Pancreas (tissue), 10 donors: ENCODE measurements around the gene ASB16. TPM values are rescaled to one million over a fixed set of nuclear protein-coding genes. Genes with fewer than 3 reads are reported as not detected.
A peak's percentile ranks its signal among the peaks of the same experiment; 100 is the strongest.

Experiments used
- ATAC-seq, 4 donors: fragments of 200-7000 bp; cut with Tn5 transposase; one replicate each; pipeline versions ENCODE4 v1.8.0 to v1.9.1; 2020; ENCODE audit warnings: mild to moderate bottlenecking in 4 of 4, moderate library complexity in 4 of 4
- DNase-seq, 6 donors: peaks; one replicate each; pipeline ENCODE4 v3.0.0-alpha.2; 2020
- FAIRE-seq: peaks from 2 replicates; lab custom pipeline; 2012; peaks lifted over from hg19 to GRCh38; lab: Jason Lieb, UNC
- H3K27ac ChIP-seq, 4 donors: fragments of 200-600 bp; sonication (generic); 1 replicate in 3 of 4; 2 replicates in 1 of 4; pipeline versions ENCODE4 v1.5.0 to v1.8.0; 2020
- H3K27me3 ChIP-seq, 4 donors: fragments of 200-600 bp; one replicate each; pipeline ENCODE4 v1.8.0; 2021
- H3K36me3 ChIP-seq, 3 donors: fragments of 200-600 bp; sonication (generic) in 1 of 3; one replicate each; pipeline versions ENCODE4 v1.5.0 to v1.8.0; 2020 to 2021
- H3K4me1 ChIP-seq, 3 donors: fragments of 200-600 bp; one replicate each; pipeline ENCODE4 v1.8.0; 2021
- H3K4me3 ChIP-seq, 4 donors: fragments of 200-600 bp; sonication (generic) in 2 of 4; one replicate each; pipeline versions ENCODE4 v1.5.0 to v1.8.0; 2020 to 2021
- H3K9me3 ChIP-seq, 4 donors: fragments of 200-600 bp; one replicate each; pipeline ENCODE4 v1.8.0; 2021
- WGBS, 2 donors: extraction: QIAGEN DNeasy Blood & Tissue Kit; methylation state at CpG; one replicate each; pipeline ENCODE4 v1.1.7; 2013; 5-methylcytosine and 5-hydroxymethylcytosine counted together
- intact Hi-C, 3 donors: fragments of 100-400 bp; cut with DNase I; formaldehyde crosslinking; loops; one replicate each; pipeline versions ENCODE4 v1.11.1 to v1.14.2; 2022
- microRNA-seq, 2 donors: library from miRNA; unstranded; fragments of <30 nt; microRNA quantifications; one replicate each; pipeline versions ENCODE4 to v1.1.0, GENCODE V29; 2019 to 2020
- polyA plus RNA-seq, 2 donors: library from polyadenylated mRNA; stranded (reverse); fragments of 200-250 nt; gene quantifications; one replicate each; pipeline ENCODE4 v1.2.3, GENCODE V29; 2013
- total RNA-seq, 6 donors: library from RNA; stranded (reverse); fragmentation: NEBNext Ultra II Directional in 4 of 6; extraction: Animal tissue kit (Norgen Biotek cat#: 25700) in 4 of 6; gene quantifications; one replicate each; pipeline versions ENCODE4 v1.2.1 to v1.2.4, GENCODE V29; 2021 to 2023
- TF ChIP-seq, protein P1 (sequence below), 4 donors: fragments of 200-600 bp; sonication (generic) in 3 of 4; IDR thresholded peaks; one replicate each; pipeline versions ENCODE4 v1.5.0 to v1.8.0; 2021; ENCODE audit warnings: antibody characterized with exemption in 4 of 4
- donor health status: healthy with polysubstance abuse.
- donor health status: DM: no; HTN: no; CAD: no; lungs with moderate emphysema.
- donor health status: DM: no; HTN: no; CAD: no.
- donor health status: control.
- donor health status: control.
- donor health status: Bipolar disorder and iron deficiency.
- donor health status: DM: yes; HTN: yes; CAD: no.
- donor health status: DM: no; HTN: no; CAD: no.
- donor health status: DM: no; HTN: no; CAD: no.
- donor health status: DM: yes; HTN: yes; CAD: no.

ASB16 gene
- total and polyA plus RNA-seq, 8 donors = 1.1 to 3.9 (median 2.3) TPM

DNA sequence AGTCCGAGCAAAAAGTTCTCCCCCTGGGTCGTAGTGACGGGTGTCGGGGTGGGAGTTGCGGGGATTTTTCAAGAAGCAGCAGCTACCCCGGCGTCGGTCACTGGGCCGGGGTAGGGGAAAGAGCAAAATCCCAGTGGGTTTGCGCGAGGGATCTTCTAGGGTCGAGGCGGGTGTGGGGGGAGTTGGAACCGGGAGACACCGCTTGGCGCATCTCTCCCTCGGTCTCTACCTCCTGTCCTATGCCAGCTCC, 51.3 kb downstream of the ASB16 start:
- Histone ChIP-seq H3K4me3 (peak overlapping the region; percentile 45 to 95 (median 88)), H3K4me1 (peaks cover 12 to 28% (median 23%) of the 10 kb centered on the region in 3 donors), H3K9me3 (no peaks in the 10 kb centered on the region), H3K27ac (peak overlapping the region; percentile 93 to 98 (median 97)), H3K27me3 (no peaks in the 10 kb centered on the region), H3K36me3 (no peaks in the 10 kb centered on the region)
- WGBS, 2 donors = 0 to 1% methylated on average over 17 of the region's 17 CpGs
- TF ChIP-seq, protein P1, sequence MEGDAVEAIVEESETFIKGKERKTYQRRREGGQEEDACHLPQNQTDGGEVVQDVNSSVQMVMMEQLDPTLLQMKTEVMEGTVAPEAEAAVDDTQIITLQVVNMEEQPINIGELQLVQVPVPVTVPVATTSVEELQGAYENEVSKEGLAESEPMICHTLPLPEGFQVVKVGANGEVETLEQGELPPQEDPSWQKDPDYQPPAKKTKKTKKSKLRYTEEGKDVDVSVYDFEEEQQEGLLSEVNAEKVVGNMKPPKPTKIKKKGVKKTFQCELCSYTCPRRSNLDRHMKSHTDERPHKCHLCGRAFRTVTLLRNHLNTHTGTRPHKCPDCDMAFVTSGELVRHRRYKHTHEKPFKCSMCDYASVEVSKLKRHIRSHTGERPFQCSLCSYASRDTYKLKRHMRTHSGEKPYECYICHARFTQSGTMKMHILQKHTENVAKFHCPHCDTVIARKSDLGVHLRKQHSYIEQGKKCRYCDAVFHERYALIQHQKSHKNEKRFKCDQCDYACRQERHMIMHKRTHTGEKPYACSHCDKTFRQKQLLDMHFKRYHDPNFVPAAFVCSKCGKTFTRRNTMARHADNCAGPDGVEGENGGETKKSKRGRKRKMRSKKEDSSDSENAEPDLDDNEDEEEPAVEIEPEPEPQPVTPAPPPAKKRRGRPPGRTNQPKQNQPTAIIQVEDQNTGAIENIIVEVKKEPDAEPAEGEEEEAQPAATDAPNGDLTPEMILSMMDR (IDR thresholded peaks at IDR 0.05) = no peak
- no peak for FAIRE-seq
- ATAC-seq = no peak
- intact Hi-C loops = no loop called here
- DNase-seq = peak in 3 of 6 donors; percentile 52 to 59 (median 55)

DNA sequence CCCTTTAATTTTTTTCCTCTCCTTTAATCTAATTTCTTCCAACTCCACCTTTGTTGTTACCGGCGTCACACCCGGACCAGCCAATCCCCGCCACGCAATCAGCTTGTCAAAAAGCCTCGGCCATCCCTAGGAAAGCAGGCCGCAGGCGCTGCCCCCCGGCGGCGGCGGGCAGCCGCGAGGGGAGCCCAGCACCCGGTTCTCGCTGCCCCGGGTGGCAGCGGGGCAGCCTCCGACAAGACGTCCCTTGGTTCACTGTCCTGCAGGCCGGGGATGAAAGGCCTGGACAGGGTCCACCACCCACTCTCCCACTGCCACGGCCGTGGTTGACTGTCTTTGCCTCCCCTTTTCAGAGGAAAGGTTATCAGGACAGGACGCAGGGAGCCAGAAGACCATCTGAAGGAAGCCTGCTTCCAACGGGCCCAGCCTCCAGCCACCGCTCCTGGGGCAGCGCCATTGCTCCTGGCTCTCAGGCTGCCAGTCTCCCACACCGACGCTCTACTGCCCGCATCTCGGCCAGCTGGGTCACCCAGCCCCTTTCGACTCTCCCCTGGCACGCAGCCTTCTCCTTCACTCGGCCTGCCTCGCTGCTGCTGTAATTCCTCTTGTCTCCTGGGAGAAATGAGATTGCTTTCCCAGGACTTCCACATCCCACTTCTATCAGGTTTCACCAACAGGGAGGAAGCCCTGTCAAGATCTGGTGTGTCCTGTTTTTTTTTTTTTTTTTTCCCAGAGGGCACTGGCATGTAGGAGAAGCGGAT, 51.8 kb downstream of the ASB16 start:
- intact Hi-C loops = no loop called here
- Histone ChIP-seq H3K4me3 (peak overlapping the region; percentile 45 to 95 (median 88)), H3K9me3 (no peaks in the 10 kb centered on the region), H3K4me1 (peaks cover 12 to 28% (median 21%) of the 10 kb centered on the region in 3 donors), H3K36me3 (no peaks in the 10 kb centered on the region), H3K27ac (peak overlapping the region; percentile 93 to 98 (median 97)), H3K27me3 (no peaks in the 10 kb centered on the region)
- TF ChIP-seq, protein P1 (IDR thresholded peaks at IDR 0.05) = no peak
- peak; percentile 64 to 84 (median 80) for DNase-seq
- no peak for FAIRE-seq
- ATAC-seq = peak; percentile 6 to 42 (median 27)
- WGBS, 2 donors = 1 to 2% methylated on average over 36 of the region's 36 CpGs

DNA sequence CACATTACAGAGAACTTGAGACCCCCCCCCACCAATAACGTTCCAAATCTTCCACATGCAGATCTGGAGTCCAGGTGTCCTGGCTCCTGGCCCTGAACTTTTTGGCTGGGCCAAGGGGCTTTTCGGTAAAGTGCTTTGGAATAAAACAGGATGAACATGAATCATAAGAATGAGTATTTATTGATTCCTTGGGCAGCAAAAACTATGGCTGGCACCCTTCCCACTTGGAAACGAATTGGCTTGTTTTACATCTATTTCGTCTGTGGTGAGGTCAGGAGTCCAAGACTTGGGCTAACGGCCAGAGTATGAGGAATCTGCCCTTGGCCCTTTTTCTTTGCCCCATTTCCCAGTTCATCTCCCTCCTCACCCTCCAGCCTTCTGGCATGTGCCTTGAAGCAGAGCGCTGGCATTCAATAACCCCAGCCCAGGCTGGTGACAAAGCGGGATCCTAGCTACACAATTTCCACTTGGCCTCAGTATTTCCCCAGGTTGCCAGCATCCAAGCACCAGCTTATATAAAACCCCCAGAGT, 53.1 kb downstream of the ASB16 start:
- intact Hi-C loops = no loop called here
- peak in 5 of 6 donors; percentile 64 to 96 (median 87) for DNase-seq

More for the DNA sequence above, 53.1 kb downstream of the ASB16 start:
- 7 to 11% methylated on average over 7 of the region's 7 CpGs for WGBS, 2 donors
- FAIRE-seq (no peak), ATAC-seq (peak; percentile 4 to 27 (median 25))
- H3K36me3 ChIP-seq = no peaks in the 10 kb centered on the region
- TF ChIP-seq, protein P1 (IDR thresholded peaks at IDR 0.05) = no peak
- peaks cover 6 to 20% (median 13%) of the 10 kb centered on the region in 3 donors for H3K4me1 ChIP-seq
- no peaks in the 10 kb centered on the region for H3K9me3 ChIP-seq
- H3K27me3 ChIP-seq = no peaks in the 10 kb centered on the region
- no peak overlapping the region for H3K4me3 ChIP-seq
- peak overlapping the region; percentile 93 to 98 (median 97) for H3K27ac ChIP-seq

Small RNAs within 50 kb of the gene (microRNA-seq; reads per million reads assigned to microRNA genes)
- gene MIR6782 = 0 to 0.39 reads per million in 2 donors

Other genes starting within 250 kb of the ASB16 start
- 10 to 100 TPM in 4 of 6 donors, 1 to 10 TPM in 2; 7.2 to 46.0 (median 22.7) TPM for gene PPY, start 228.2 kb upstream of the ASB16 start, total RNA-seq
- 100 to 1,000 TPM in 1 of 2 donors, 10 to 100 TPM in 1; 57.7 to 392 TPM for gene PPY, start 228.2 kb upstream of the ASB16 start, polyA plus RNA-seq
- under 1 TPM in 2 of 6 donors, not detected in 4; 0.35 to 0.49 TPM for gene PYY, start 216.8 kb upstream of the ASB16 start, total RNA-seq
- 1 to 10 TPM in 1 of 2 donors, under 1 TPM in 1; 0.66 to 1.1 TPM for gene PYY, start 216.8 kb upstream of the ASB16 start, polyA plus RNA-seq
- 1 to 10 TPM in 1 of 6 donors, under 1 TPM in 5; 0.09 to 1.1 (median 0.48) TPM for gene NAGS, start 166.1 kb upstream of the ASB16 start, total RNA-seq
- 1 to 10 TPM in 1 of 2 donors, under 1 TPM in 1; 0.38 to 1.8 TPM for gene NAGS, start 166.1 kb upstream of the ASB16 start, polyA plus RNA-seq
- gene TMEM101, start 155.7 kb upstream of the ASB16 start, total RNA-seq = 10 to 100 TPM; 14.4 to 22.7 (median 20.3) TPM
- 10 to 100 TPM; 16.4 to 20.2 TPM for gene TMEM101, start 155.7 kb upstream of the ASB16 start, polyA plus RNA-seq
- 10 to 100 TPM; 19.0 to 29.6 (median 25.7) TPM for gene LSM12, start 104.0 kb upstream of the ASB16 start, total RNA-seq
- gene LSM12, start 104.0 kb upstream of the ASB16 start, polyA plus RNA-seq = 10 to 100 TPM; 14.5 to 21.3 TPM
- gene G6PC3, start 100.0 kb upstream of the ASB16 start, total RNA-seq = 10 to 100 TPM in 5 of 6 donors, 1 to 10 TPM in 1; 9.1 to 28.0 (median 24.0) TPM
- 10 to 100 TPM; 48.3 to 54.2 TPM for gene G6PC3, start 100.0 kb upstream of the ASB16 start, polyA plus RNA-seq
- gene HDAC5, start 47.1 kb upstream of the ASB16 start, total RNA-seq = 10 to 100 TPM; 10.9 to 32.1 (median 16.1) TPM
- 10 to 100 TPM; 25.8 to 38.1 TPM for gene HDAC5, start 47.1 kb upstream of the ASB16 start, polyA plus RNA-seq
- under 1 TPM; 0.09 to 0.97 (median 0.45) TPM for gene HROB, start 28.8 kb upstream of the ASB16 start, total RNA-seq
- under 1 TPM; 0.27 to 0.40 TPM for gene HROB, start 28.8 kb upstream of the ASB16 start, polyA plus RNA-seq
- gene TMUB2, start 16.3 kb downstream of the ASB16 start, total RNA-seq = 10 to 100 TPM; 10.4 to 24.6 (median 14.8) TPM
- 10 to 100 TPM; 42.2 to 50.9 TPM for gene TMUB2, start 16.3 kb downstream of the ASB16 start, polyA plus RNA-seq
- 10 to 100 TPM; 21.1 to 38.0 (median 24.5) TPM for gene ATXN7L3, start 29.2 kb downstream of the ASB16 start, total RNA-seq
- gene ATXN7L3, start 29.2 kb downstream of the ASB16 start, polyA plus RNA-seq = 10 to 100 TPM; 29.8 to 32.0 TPM
- 10 to 100 TPM; 31.9 to 51.8 (median 35.6) TPM for gene UBTF, start 49.0 kb downstream of the ASB16 start, total RNA-seq
- gene UBTF, start 49.0 kb downstream of the ASB16 start, polyA plus RNA-seq = 10 to 100 TPM; 40.9 to 44.1 TPM
- under 1 TPM in 2 of 6 donors, not detected in 4; 0.24 to 0.37 TPM for gene SLC4A1, start 97.4 kb downstream of the ASB16 start, total RNA-seq
- not detected for gene SLC4A1, start 97.4 kb downstream of the ASB16 start, polyA plus RNA-seq
- 1 to 10 TPM in 5 of 6 donors, under 1 TPM in 1; 0.56 to 5.0 (median 2.9) TPM for gene RUNDC3A, start 137.9 kb downstream of the ASB16 start, total RNA-seq
- gene RUNDC3A, start 137.9 kb downstream of the ASB16 start, polyA plus RNA-seq = 10 to 100 TPM; 24.0 to 59.4 TPM
- 10 to 100 TPM; 50.7 to 72.7 (median 62.2) TPM for gene SLC25A39, start 154.1 kb downstream of the ASB16 start, total RNA-seq
- 100 to 1,000 TPM; 119 to 155 TPM for gene SLC25A39, start 154.1 kb downstream of the ASB16 start, polyA plus RNA-seq
- gene GRN, start 174.6 kb downstream of the ASB16 start, total RNA-seq = 100 to 1,000 TPM in 2 of 6 donors, 10 to 100 TPM in 4; 48.0 to 229 (median 69.6) TPM
- 100 to 1,000 TPM in 1 of 2 donors, 10 to 100 TPM in 1; 55.7 to 100 TPM for gene GRN, start 174.6 kb downstream of the ASB16 start, polyA plus RNA-seq
- gene FAM171A2, start 193.1 kb downstream of the ASB16 start, total RNA-seq = under 1 TPM; 0.24 to 0.97 (median 0.44) TPM
- gene FAM171A2, start 193.1 kb downstream of the ASB16 start, polyA plus RNA-seq = 1 to 10 TPM in 1 of 2 donors, under 1 TPM in 1; 0.87 to 1.3 TPM
- under 1 TPM; 0.09 to 0.61 (median 0.46) TPM for gene ITGA2B, start 218.9 kb downstream of the ASB16 start, total RNA-seq
- under 1 TPM; 0.42 to 0.53 TPM for gene ITGA2B, start 218.9 kb downstream of the ASB16 start, polyA plus RNA-seq